GM12878 (cell line): ENCODE data around the gene BAZ2A. TPM values are rescaled to one million over a fixed set of nuclear protein-coding genes. Genes with fewer than 3 reads are reported as not detected.

Source experiments
- BHLHE40 ChIP-seq, 2 experiments: fragments of 450-650 bp in 1 of 2; IDR thresholded peaks; 2 replicates each; pipeline ENCODE4 v1.6.1; 2011 to 2017; ENCODE audit warnings: low read depth in 2 of 2, borderline replicate concordance in 1 of 2, improper control_type of control experiment in 1 of 2, low read length in 1 of 2, mild to moderate bottlenecking in 1 of 2
- CHD2 ChIP-seq: IDR thresholded peaks from 2 replicates; pipeline ENCODE4 v1.6.1; 2011; ENCODE audit warnings: low read depth, low read length, improper control_type of control experiment, borderline replicate concordance
- CREM ChIP-seq: IDR thresholded peaks from 2 replicates; pipeline ENCODE4 v1.6.1; 2014; ENCODE audit warnings: antibody characterized with exemption, low read depth
- EGR1 ChIP-seq, 2 experiments: IDR thresholded peaks; 1 replicate in 1 of 2; 2 replicates in 1 of 2; pipeline ENCODE4 v1.6.1; 2011 to 2012; ENCODE audit warnings: low read depth in 2 of 2, low read length in 2 of 2, borderline replicate concordance in 1 of 2, mild to moderate bottlenecking in 1 of 2, moderate library complexity in 1 of 2
- FOXM1 ChIP-seq: IDR thresholded peaks from 2 replicates; pipeline ENCODE4 v1.6.1; 2012; ENCODE audit warnings: low read depth, mild to moderate bottlenecking, inconsistent platforms, low read length, moderate library complexity
- GABPA ChIP-seq: IDR thresholded peaks from 2 replicates; pipeline ENCODE4 v1.6.1; 2014; ENCODE audit warnings: antibody characterized with exemption, low read depth, mild to moderate bottlenecking, inconsistent platforms
- HCFC1 ChIP-seq: fragments of 150-350 bp; IDR thresholded peaks from 2 replicates; pipeline ENCODE4 v1.6.1; 2014; ENCODE audit warnings: low read length
- IKZF1 ChIP-seq: fragments of 450-650 bp; conservative IDR thresholded peaks from 2 replicates; pipeline ENCODE4 v1.6.1; 2017; ENCODE audit warnings: antibody characterized with exemption, mild to moderate bottlenecking
- IKZF2 ChIP-seq, 2 experiments: fragments of 450-650 bp; IDR thresholded peaks; 2 replicates each; pipeline ENCODE4 v1.6.1; 2017; ENCODE audit warnings: mild to moderate bottlenecking in 2 of 2, moderate library complexity in 2 of 2
- MYC ChIP-seq: IDR thresholded peaks from 2 replicates; pipeline ENCODE4 v1.6.1; 2011; ENCODE audit warnings: mild to moderate bottlenecking, low read length, moderate library complexity, inconsistent platforms; ENCODE audit not compliant: insufficient read depth, insufficient replicate concordance, insufficient read length, severe bottlenecking
- NBN ChIP-seq: fragments of 450-650 bp; IDR thresholded peaks from 2 replicates; pipeline ENCODE4 v1.6.1; 2016
- NFIC ChIP-seq: IDR thresholded peaks from 2 replicates; pipeline ENCODE4 v1.6.1; 2012; ENCODE audit warnings: low read depth, mild to moderate bottlenecking, inconsistent platforms, low read length, moderate library complexity
- NFYA ChIP-seq: IDR thresholded peaks from 2 replicates; pipeline ENCODE4 v1.6.1; 2011; ENCODE audit warnings: low read depth, mild to moderate bottlenecking, low read length, improper control_type of control experiment, borderline replicate concordance
- RFX5 ChIP-seq: IDR thresholded peaks from 2 replicates; pipeline ENCODE4 v1.6.1; 2011; ENCODE audit warnings: low read depth, low read length, improper control_type of control experiment
- SP1 ChIP-seq: IDR thresholded peaks from one replicate; pipeline ENCODE4 v1.6.1; 2011; ENCODE audit warnings: low read depth, low read length
- TARDBP ChIP-seq: IDR thresholded peaks from 2 replicates; pipeline ENCODE4 v1.6.1; 2016; ENCODE audit warnings: borderline replicate concordance
- TCF3 ChIP-seq: IDR thresholded peaks from 2 replicates; pipeline ENCODE4 v1.6.1; 2012; ENCODE audit warnings: low read depth, mild to moderate bottlenecking, low read length, borderline replicate concordance; ENCODE audit not compliant: insufficient read depth
- YY1 ChIP-seq: IDR thresholded peaks from 2 replicates; pipeline ENCODE4 v1.6.1; 2011; ENCODE audit warnings: low read depth, mild to moderate bottlenecking, low read length
- polyA plus RNA-seq, 11 experiments: library from polyadenylated mRNA; depleted of rRNA in 4 of 11; unstranded in 6 of 11; stranded (reverse) in 5 of 11; fragments of >200 nt; fragmentation: Nextera tagmentation in 4 of 11; fragmentation: Illumina TruSeq in 1 of 11; extraction: Ambion mirVana in 4 of 11; extraction: Trizol in 1 of 11; gene quantifications; 1 replicate in 1 of 11; 2 replicates in 10 of 11; pipeline versions ENCODE4 v1.2.1 to v1.2.3, GENCODE V29; 2011 to 2016; ENCODE audit warnings: inconsistent platforms in 2 of 11, missing spikeins in 2 of 11, low read depth in 1 of 11
- total RNA-seq, 4 experiments: library from RNA; depleted of rRNA in 3 of 4; stranded (reverse); fragments of >200 nt in 3 of 4; fragmentation: Illumina TruSeq in 1 of 4; extraction: Trizol in 1 of 4; gene quantifications; 2 replicates each; pipeline versions ENCODE4 v1.2.1 to v1.2.3, GENCODE V29; 2013 to 2021
- TF ChIP-seq, protein P1 (sequence below): fragments of 450-650 bp; IDR thresholded peaks from 2 replicates; pipeline ENCODE4 v1.6.1; 2017; ENCODE audit warnings: low read depth, mild to moderate bottlenecking, moderate library complexity
- TF ChIP-seq, protein P2 (sequence below): fragments of 450-650 bp; IDR thresholded peaks from 2 replicates; pipeline ENCODE4 v1.6.1; 2016; ENCODE audit warnings: mild to moderate bottlenecking, moderate library complexity, borderline replicate concordance
- TF ChIP-seq, protein P3 (sequence below): fragments of 450-650 bp; IDR thresholded peaks from 2 replicates; pipeline ENCODE4 v1.6.1; 2016; ENCODE audit warnings: mild to moderate bottlenecking
- TF ChIP-seq, protein P4 (sequence below): fragments of 150-350 bp; IDR thresholded peaks from 2 replicates; pipeline ENCODE4 v1.6.1; 2014; ENCODE audit warnings: mild to moderate bottlenecking, low read depth, low read length

BAZ2A gene
- total and polyA plus RNA-seq, 10 of the 15 experiments (the other 5 are each of a cell fraction or from before 2014, with no cell fraction given), result 4.8 to 90.2 (median 29.9) TPM

DNA sequence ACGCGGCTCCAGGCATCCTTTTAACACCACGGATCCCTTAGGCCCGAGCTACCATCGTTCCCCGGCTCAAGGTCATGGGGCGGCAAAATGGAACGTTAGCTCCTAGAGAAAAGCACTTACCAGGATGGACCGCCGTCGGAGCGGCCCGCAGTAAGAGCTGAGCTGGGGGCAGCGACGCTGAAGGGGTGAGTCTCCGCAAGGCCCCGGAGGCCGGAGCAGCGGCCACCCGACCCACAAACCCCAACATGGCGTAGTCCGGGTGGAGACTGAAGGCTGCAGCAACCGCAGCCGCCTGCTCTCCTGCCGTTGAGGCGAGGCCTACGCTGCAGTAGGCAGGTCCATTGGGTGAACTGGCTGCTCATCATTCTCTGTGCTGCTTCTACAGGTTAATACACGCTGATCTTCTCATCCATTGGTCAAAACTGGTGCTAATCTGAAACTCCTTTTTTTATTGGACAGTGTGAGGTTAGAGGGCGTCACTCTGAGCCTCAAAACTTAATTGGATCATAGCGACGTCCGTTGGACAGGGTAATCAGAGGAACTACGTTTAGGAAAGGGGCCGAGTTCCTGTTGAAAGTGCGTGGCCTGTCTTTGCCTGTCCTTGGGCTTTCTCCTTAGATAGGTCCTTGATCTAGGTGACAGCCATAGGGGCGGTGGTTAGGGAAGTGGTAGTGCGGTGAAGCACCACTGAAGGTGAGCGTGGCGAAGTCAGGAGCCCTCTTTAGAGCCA lies 15.8 kb upstream of the BAZ2A start, which contains the start of gene ATP5F1B (continued):
- peak; percentile 98 for TF ChIP-seq CHD2
- no peak; the same call in 1 of the 2 replicates for TF ChIP-seq TARDBP
- TF ChIP-seq RFX5, result peak; percentile 57; the same call in 1 of the 2 replicates
- peak; percentile 41; the same call in 1 of the 2 replicates for TF ChIP-seq FOXM1
- 0 out of 2 replicates have a peak, but pooled peaks have one; percentile 44 for TF ChIP-seq HCFC1
- TF ChIP-seq, protein P1, sequence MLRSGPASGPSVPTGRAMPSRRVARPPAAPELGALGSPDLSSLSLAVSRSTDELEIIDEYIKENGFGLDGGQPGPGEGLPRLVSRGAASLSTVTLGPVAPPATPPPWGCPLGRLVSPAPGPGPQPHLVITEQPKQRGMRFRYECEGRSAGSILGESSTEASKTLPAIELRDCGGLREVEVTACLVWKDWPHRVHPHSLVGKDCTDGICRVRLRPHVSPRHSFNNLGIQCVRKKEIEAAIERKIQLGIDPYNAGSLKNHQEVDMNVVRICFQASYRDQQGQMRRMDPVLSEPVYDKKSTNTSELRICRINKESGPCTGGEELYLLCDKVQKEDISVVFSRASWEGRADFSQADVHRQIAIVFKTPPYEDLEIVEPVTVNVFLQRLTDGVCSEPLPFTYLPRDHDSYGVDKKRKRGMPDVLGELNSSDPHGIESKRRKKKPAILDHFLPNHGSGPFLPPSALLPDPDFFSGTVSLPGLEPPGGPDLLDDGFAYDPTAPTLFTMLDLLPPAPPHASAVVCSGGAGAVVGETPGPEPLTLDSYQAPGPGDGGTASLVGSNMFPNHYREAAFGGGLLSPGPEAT, result peak; percentile 54; the same call in 1 of the 2 replicates
- TF ChIP-seq YY1, result peak; percentile 94
- peak; percentile 68 for TF ChIP-seq NBN
- no peak for TF ChIP-seq MYC
- TF ChIP-seq, protein P2, sequence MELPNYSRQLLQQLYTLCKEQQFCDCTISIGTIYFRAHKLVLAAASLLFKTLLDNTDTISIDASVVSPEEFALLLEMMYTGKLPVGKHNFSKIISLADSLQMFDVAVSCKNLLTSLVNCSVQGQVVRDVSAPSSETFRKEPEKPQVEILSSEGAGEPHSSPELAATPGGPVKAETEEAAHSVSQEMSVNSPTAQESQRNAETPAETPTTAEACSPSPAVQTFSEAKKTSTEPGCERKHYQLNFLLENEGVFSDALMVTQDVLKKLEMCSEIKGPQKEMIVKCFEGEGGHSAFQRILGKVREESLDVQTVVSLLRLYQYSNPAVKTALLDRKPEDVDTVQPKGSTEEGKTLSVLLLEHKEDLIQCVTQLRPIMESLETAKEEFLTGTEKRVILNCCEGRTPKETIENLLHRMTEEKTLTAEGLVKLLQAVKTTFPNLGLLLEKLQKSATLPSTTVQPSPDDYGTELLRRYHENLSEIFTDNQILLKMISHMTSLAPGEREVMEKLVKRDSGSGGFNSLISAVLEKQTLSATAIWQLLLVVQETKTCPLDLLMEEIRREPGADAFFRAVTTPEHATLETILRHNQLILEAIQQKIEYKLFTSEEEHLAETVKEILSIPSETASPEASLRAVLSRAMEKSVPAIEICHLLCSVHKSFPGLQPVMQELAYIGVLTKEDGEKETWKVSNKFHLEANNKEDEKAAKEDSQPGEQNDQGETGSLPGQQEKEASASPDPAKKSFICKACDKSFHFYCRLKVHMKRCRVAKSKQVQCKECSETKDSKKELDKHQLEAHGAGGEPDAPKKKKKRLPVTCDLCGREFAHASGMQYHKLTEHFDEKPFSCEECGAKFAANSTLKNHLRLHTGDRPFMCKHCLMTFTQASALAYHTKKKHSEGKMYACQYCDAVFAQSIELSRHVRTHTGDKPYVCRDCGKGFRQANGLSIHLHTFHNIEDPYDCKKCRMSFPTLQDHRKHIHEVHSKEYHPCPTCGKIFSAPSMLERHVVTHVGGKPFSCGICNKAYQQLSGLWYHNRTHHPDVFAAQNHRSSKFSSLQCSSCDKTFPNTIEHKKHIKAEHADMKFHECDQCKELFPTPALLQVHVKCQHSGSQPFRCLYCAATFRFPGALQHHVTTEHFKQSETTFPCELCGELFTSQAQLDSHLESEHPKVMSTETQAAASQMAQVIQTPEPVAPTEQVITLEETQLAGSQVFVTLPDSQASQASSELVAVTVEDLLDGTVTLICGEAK, result peak; percentile 92; the same call in 1 of the 2 replicates
- TF ChIP-seq, protein P3, sequence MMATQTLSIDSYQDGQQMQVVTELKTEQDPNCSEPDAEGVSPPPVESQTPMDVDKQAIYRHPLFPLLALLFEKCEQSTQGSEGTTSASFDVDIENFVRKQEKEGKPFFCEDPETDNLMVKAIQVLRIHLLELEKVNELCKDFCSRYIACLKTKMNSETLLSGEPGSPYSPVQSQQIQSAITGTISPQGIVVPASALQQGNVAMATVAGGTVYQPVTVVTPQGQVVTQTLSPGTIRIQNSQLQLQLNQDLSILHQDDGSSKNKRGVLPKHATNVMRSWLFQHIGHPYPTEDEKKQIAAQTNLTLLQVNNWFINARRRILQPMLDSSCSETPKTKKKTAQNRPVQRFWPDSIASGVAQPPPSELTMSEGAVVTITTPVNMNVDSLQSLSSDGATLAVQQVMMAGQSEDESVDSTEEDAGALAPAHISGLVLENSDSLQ, result peak; percentile 100
- peak; percentile 95 for TF ChIP-seq CREM
- peak; percentile 46; the same call in 1 of the 2 replicates for TF ChIP-seq IKZF1
- TF ChIP-seq TCF3, result peak; percentile 72; the same call in 1 of the 2 replicates
- peak; percentile 57 to 66; a peak in 3 of 4 replicates for TF ChIP-seq IKZF2 (IDR thresholded peaks at IDR 0.05)
- TF ChIP-seq, protein P4, sequence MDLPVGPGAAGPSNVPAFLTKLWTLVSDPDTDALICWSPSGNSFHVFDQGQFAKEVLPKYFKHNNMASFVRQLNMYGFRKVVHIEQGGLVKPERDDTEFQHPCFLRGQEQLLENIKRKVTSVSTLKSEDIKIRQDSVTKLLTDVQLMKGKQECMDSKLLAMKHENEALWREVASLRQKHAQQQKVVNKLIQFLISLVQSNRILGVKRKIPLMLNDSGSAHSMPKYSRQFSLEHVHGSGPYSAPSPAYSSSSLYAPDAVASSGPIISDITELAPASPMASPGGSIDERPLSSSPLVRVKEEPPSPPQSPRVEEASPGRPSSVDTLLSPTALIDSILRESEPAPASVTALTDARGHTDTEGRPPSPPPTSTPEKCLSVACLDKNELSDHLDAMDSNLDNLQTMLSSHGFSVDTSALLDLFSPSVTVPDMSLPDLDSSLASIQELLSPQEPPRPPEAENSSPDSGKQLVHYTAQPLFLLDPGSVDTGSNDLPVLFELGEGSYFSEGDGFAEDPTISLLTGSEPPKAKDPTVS, result no peak
- TF ChIP-seq NFYA, result peak; percentile 49
- peak; percentile 92 for TF ChIP-seq GABPA
- peak; percentile 100 for TF ChIP-seq SP1
- peak; percentile 16 to 83; a peak in 3 of 4 replicates for TF ChIP-seq BHLHE40 (IDR thresholded peaks at IDR 0.05; ENCODE audit: borderline replicate concordance in 1 of 2, low read depth in 2 of 2, low read length in 1 of 2)
- TF ChIP-seq NFIC, result no peak; the same call in 1 of the 2 replicates
- no peak for TF ChIP-seq EGR1 (IDR thresholded peaks at IDR 0.05; ENCODE audit: borderline replicate concordance in 1 of 2, low read depth in 2 of 2, low read length in 2 of 2)
